Mammary epithelial cell (primary cell): Measurements from ENCODE around the gene PCSK5.

Source experiments
- EZH2 ChIP-seq: IDR thresholded peaks from 2 replicates; pipeline ENCODE4 v1.6.1; 2012; ENCODE audit warnings: low read length, inconsistent platforms, borderline replicate concordance
- TF ChIP-seq, protein P1 (sequence below), 2 donors: IDR thresholded peaks in 1 of 2; conservative IDR thresholded peaks in 1 of 2; 2 replicates each; pipeline ENCODE4 v1.5.1; 2011 to 2012; ENCODE audit warnings: inconsistent platforms in 2 of 2, low read length in 2 of 2, mild to moderate bottlenecking in 2 of 2, control low read depth in 1 of 2, low read depth in 1 of 2; ENCODE audit not compliant: insufficient read depth in 1 of 2; ENCODE audit errors: extremely low read depth in 1 of 2

DNA sequence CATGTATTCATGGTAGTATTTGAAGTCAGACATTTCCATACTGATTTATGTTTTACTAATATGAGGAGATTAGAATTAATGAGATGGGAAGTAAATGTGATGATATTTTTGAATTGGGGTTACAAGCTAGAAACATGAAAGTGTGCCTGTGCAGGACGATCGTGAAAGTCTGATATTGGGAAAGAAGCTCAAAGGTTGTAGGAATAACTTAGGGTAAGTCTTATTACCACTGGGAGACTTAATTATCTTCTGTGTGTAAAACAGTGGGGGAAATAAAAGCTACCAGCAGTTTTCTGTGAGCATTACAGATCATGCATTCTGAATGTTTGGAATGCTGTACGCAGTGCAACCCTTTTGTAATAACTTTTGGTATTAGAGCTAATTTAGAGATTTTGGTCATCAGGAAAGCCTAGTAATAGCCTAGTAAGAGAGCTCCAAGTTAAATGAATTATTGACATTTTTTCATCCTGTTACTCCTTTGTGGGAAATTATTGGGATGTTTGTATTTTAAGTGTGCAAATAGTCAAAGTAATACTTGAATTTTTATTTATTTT lies 153.9 kb downstream of the PCSK5 start:
- TF ChIP-seq, protein P1, sequence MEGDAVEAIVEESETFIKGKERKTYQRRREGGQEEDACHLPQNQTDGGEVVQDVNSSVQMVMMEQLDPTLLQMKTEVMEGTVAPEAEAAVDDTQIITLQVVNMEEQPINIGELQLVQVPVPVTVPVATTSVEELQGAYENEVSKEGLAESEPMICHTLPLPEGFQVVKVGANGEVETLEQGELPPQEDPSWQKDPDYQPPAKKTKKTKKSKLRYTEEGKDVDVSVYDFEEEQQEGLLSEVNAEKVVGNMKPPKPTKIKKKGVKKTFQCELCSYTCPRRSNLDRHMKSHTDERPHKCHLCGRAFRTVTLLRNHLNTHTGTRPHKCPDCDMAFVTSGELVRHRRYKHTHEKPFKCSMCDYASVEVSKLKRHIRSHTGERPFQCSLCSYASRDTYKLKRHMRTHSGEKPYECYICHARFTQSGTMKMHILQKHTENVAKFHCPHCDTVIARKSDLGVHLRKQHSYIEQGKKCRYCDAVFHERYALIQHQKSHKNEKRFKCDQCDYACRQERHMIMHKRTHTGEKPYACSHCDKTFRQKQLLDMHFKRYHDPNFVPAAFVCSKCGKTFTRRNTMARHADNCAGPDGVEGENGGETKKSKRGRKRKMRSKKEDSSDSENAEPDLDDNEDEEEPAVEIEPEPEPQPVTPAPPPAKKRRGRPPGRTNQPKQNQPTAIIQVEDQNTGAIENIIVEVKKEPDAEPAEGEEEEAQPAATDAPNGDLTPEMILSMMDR (conservative IDR thresholded peaks at IDR 0.05 in 1 of 2, IDR thresholded peaks at IDR 0.05 in 1 of 2; ENCODE audit: extremely low read depth in 1 of 2, insufficient read depth in 1 of 2, low read depth in 1 of 2, low read length in 2 of 2), result no peak
- no peak for TF ChIP-seq EZH2
